Mesothelial cell of epicardium (in vitro differentiated cells): ENCODE results near the gene MSH2. TPM values are rescaled to one million over a fixed set of nuclear protein-coding genes. Genes with fewer than 3 reads are reported as not detected.

Experiments used
- DNase-seq, 2 experiments: peaks; one replicate each; pipeline ENCODE4 v3.0.0; 2021; ENCODE audit warnings: low spot score in 2 of 2; ENCODE audit not compliant: unreplicated experiment in 2 of 2
- H3K27ac Mint-ChIP-seq: 2 replicates; pipeline ENCODE4 v1.8.0; 2021; ENCODE audit warnings: mixed read lengths
- H3K27me3 Mint-ChIP-seq: 2 replicates; pipeline ENCODE4 v1.8.0; 2021; ENCODE audit warnings: low read depth, mixed read lengths
- H3K36me3 Mint-ChIP-seq: 2 replicates; pipeline ENCODE4 v1.8.0; 2021; ENCODE audit warnings: mixed read lengths
- H3K4me1 Mint-ChIP-seq: 2 replicates; pipeline ENCODE4 v1.8.0; 2021; ENCODE audit warnings: mixed read lengths
- H3K4me3 Mint-ChIP-seq: 2 replicates; pipeline ENCODE4 v1.8.0; 2021; ENCODE audit warnings: mild to moderate bottlenecking, moderate library complexity, mixed read lengths
- H3K9me3 Mint-ChIP-seq: 2 replicates; pipeline ENCODE4 v1.8.0; 2021; ENCODE audit warnings: mixed read lengths
- CTCF ChIP-seq: fragments of 200-600 bp; sonication (generic); IDR thresholded peaks from one replicate; pipeline ENCODE4 v1.5.0; 2021; ENCODE audit warnings: antibody characterized with exemption; ENCODE audit not compliant: unreplicated experiment
- total RNA-seq: library from RNA; stranded (reverse); gene quantifications from 3 replicates; pipeline ENCODE4 v1.2.1, GENCODE V29; 2021

Gene MSH2
- total RNA-seq, 1 donor from 2014 or later, result 39.9 TPM

GRCh38 chr2:47512581-47513083 is 109.7 kb downstream of the MSH2 start:
- Mint-ChIP-seq H3K27me3 (no peaks in the 10 kb centered on the region), H3K9me3 (peaks cover 4% of the 10 kb centered on the region), H3K27ac (no peak overlapping the region), H3K36me3 (no peaks in the 10 kb centered on the region), H3K4me1 (no peaks in the 10 kb centered on the region), H3K4me3 (no peak overlapping the region)
- TF ChIP-seq CTCF, result no peak
- DNase-seq, result no peak

- Mint-ChIP-seq H3K4me3 (no peak overlapping the region), H3K36me3 (no peaks in the 10 kb centered on the region), H3K4me1 (no peaks in the 10 kb centered on the region), H3K27ac (no peak overlapping the region), H3K27me3 (no peaks in the 10 kb centered on the region), H3K9me3 (peaks cover 4% of the 10 kb centered on the region)
- DNase-seq, result no peak
- no peak for TF ChIP-seq CTCF
These were observed 111.1 kb downstream of the MSH2 start for GRCh38 chr2:47513981-47514520.

GRCh38 chr2:47516360-47517104 is 113.6 kb downstream of the MSH2 start:
- no peaks in the 10 kb centered on the region for H3K36me3 Mint-ChIP-seq
- no peak for TF ChIP-seq CTCF
- no peaks in the 10 kb centered on the region for H3K4me1 Mint-ChIP-seq
- no peak for DNase-seq
- H3K27ac Mint-ChIP-seq, result no peak overlapping the region
- peaks cover 2% of the 10 kb centered on the region for H3K27me3 Mint-ChIP-seq
- peaks cover 4% of the 10 kb centered on the region for H3K9me3 Mint-ChIP-seq
- no peak overlapping the region for H3K4me3 Mint-ChIP-seq

GRCh38 chr2:47518497-47519146 is 115.7 kb downstream of the MSH2 start:
- H3K4me3 Mint-ChIP-seq, result no peak overlapping the region
- no peaks in the 10 kb centered on the region for H3K4me1 Mint-ChIP-seq
- no peak overlapping the region for H3K27ac Mint-ChIP-seq

GRCh38 chr2:47519147-47519537 is 116.2 kb downstream of the MSH2 start:
- TF ChIP-seq CTCF, result no peak
- Mint-ChIP-seq H3K4me1 (no peaks in the 10 kb centered on the region), H3K36me3 (no peaks in the 10 kb centered on the region), H3K4me3 (no peak overlapping the region), H3K9me3 (peaks cover 4% of the 10 kb centered on the region), H3K27me3 (peaks cover 2% of the 10 kb centered on the region), H3K27ac (no peak overlapping the region)
- no peak for DNase-seq

More at GRCh38 chr2:47518497-47519146, 115.7 kb downstream of the MSH2 start:
- no peak for TF ChIP-seq CTCF
- Mint-ChIP-seq H3K27me3 (peaks cover 2% of the 10 kb centered on the region), H3K36me3 (no peaks in the 10 kb centered on the region), H3K9me3 (no peaks in the 10 kb centered on the region)
- DNase-seq, result no peak
